Renal cortical epithelial cell (primary cell): Measurements from ENCODE around the gene SERPINA9. TPM values are rescaled to one million over a fixed set of nuclear protein-coding genes. Genes with fewer than 3 reads are reported as not detected.
A peak's percentile ranks its signal among the peaks of the same experiment; 100 is the strongest.
"Not testable (repeated sequence)": the region's sequence is repeated elsewhere in the genome, so short reads cannot be mapped to it uniquely, and the experiment has no call there.

Source experiments
- DNase-seq: peaks from one replicate; pipeline ENCODE4 v3.0.0-alpha.2; 2011; ENCODE audit warnings: low read depth
- total RNA-seq: library from RNA; depleted of rRNA; stranded (reverse); fragments of >200 nt; gene quantifications from 2 replicates; pipeline ENCODE4 v1.2.3, GENCODE V29; 2014

SERPINA9 gene
- total RNA-seq, 1 donor from 2014 or later: not detected

DNA sequence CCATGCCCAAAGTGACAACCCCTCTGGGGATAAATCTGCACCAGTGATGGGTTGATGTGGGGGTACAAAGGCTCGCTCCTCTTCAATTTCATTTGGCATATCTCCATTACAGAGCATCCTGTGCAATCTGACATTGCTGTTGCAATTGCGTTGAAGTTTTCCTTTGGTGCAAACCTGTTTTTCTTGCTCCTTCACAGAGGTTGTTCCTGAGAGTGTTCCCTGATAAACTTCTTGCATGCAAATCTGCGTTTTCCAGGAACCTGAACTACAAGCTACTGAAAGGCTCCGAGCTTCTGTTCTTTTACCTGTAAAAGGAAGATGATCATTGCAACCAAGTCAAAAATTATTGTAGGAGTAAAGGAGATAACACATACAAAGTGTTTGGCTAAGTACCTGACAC is 49.5 kb downstream of the SERPINA9 start:
- DNase-seq: no peak

DNA sequence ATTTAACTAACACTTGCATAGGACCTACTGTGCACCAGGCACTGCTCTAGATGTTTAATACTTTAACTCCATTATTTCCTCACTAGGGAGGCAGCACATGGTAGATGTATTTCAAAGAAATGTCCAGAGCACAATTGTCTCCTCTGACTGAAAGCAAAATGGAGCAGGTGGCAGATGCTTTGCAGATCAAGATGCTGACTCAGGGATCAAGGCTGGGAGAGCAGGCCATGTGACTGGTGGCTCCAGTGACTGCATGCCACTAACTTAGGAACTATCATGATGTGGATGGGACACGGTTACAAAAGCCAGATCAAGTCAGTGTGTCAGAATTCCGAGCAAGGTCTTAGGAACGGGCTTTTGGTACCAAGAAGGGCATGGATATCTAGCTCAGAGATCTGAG is 51.6 kb downstream of the SERPINA9 start:
- DNase-seq: no peak

- peak; percentile 68 for DNase-seq
These were observed 52.4 kb downstream of the SERPINA9 start for GRCh38 chr14:94423453-94424056.

DNA sequence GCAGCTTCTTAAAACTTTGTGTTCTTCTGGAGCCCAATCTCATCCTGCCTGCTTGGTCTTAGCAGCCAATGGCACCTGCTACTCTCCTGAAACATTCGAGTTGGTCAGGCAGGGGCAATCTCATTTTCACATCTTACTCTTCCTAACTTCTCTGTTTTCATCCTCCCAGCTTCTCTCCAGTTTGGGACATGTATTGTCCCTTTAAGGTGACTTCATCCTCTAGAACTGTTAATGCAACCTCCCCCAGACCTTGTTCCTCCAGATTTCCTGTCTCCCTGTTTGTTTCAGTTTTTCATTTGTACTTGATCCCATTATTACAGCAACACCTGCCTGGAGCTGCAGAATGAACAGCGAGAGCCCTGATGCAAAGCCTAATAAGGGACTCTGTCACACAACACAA is 54.7 kb downstream of the SERPINA9 start:
- DNase-seq: no peak

DNA sequence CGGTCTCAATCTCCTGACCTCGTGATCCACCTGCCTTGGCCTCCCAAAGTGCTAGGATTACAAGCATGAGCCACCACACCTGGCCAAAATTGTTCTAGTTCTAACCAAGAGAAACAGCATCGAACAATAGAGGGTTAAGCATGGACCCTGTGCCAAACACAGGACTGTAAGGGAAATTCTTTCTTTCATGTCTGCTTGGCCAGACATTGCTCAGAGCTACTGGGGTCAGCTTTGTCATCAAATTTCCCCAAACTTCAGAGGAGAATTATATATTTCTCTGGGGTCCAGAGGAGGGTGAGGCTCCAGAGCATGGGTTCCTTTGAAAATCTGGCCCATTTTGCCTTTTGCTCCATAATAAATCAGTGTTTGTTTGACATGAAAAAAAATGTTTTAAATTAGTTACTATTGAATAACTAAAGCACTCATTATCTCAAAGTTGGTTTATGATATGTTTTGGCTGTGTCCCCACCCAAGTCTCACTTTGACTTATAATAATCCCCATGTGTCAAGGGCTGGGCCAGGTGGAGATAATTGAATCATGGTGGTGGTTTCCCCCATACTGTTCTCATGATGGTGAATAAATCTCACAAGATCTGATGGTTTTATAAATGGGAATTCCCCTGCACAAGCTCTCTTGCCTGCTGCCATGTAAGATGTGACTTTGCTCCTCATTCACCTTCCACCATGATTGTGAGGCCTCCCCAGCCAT is 58.3 kb downstream of the SERPINA9 start:
- DNase-seq: not testable (repeated sequence)

Other genes starting within 250 kb of the SERPINA9 start
- not detected in 2 replicates for gene SERPINA10, start 182.9 kb downstream of the SERPINA9 start, total RNA-seq
- gene SERPINA6, start 152.9 kb downstream of the SERPINA9 start, total RNA-seq: 0.35 and 0.65 TPM in 2 replicates
- 0.10 TPM in 1 of 2 replicates, not detected in the other for gene SERPINA2, start 109.5 kb downstream of the SERPINA9 start, total RNA-seq
- gene SERPINA1, start 87.6 kb downstream of the SERPINA9 start, total RNA-seq: 32.1 and 137 TPM in 2 replicates
- gene SERPINA11, start 23.4 kb downstream of the SERPINA9 start, total RNA-seq: not detected in 2 replicates
- gene SERPINA12, start 33.3 kb upstream of the SERPINA9 start, total RNA-seq: not detected in 2 replicates
- gene SERPINA4, start 85.2 kb upstream of the SERPINA9 start, total RNA-seq: 0.55 TPM in 1 of 2 replicates, not detected in the other
- 0.35 and 15.5 TPM in 2 replicates for gene SERPINA5, start 105.2 kb upstream of the SERPINA9 start, total RNA-seq
- 6.1 and 46.4 TPM in 2 replicates for gene SERPINA3, start 136.2 kb upstream of the SERPINA9 start, total RNA-seq